RPMI7951 (cell line): ENCODE data around the gene SAP30L. TPM values are rescaled to one million over a fixed set of nuclear protein-coding genes. Genes with fewer than 3 reads are reported as not detected.

Source experiments
- DNase-seq: peaks from one replicate; pipeline ENCODE4 v3.0.0-alpha.2; 2012; ENCODE audit warnings: low read depth
- total RNA-seq: library from RNA; depleted of rRNA; stranded (reverse); fragments of >200 nt; shearing (Covaris generic); gene quantifications from 2 replicates; pipeline ENCODE4 v1.2.3, GENCODE V29; 2014; rRNA removed

SAP30L gene, protein sequence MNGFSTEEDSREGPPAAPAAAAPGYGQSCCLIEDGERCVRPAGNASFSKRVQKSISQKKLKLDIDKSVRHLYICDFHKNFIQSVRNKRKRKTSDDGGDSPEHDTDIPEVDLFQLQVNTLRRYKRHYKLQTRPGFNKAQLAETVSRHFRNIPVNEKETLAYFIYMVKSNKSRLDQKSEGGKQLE
- total RNA-seq: 34.9 and 37.6 TPM in 2 replicates

DNA sequence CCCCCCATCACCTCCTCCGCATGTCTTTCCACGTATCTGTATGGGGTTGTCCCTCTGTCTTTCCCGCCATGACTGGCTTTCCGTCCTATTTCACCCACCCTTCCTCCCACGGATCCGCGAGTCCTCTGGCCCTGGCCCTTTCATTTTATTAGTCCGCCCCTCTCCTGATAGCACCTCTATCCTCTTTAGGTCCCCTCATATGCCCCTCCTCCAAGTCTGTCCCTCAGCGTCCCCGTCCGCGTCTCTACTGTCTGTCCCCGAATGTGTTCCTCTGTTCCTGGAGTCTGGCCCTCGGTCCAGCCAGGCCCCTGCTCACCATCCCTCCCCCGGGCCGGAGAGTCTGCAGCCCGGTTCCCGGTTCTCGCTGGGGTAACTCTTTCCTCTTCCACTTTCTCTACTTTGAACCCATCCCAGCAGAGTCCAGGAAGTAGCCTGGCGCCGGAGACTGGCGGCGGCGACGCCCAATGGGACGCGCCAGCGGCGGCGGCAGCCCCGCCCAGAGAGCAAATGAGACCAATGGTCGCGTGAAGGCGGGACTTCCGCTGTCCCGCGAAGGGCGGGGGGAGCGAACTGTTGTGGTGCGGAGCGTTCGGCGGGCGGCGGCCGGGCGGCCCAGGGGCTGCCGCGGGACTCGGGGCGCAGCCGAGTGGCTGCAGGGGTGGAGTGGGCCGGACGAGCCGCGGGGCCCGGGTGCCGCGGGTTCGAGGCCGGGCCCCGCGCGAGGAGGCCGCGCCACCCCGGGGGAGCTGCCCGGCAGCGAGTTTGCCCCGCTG lies at the start of gene SAP30L:
TSS of gene SAP30L (plus strand) at position 576 of the 773 bp plus-strand sequence. CDS start 608 bp downstream, outside the sequence.
- DNase-seq: peak; percentile 89

DNA sequence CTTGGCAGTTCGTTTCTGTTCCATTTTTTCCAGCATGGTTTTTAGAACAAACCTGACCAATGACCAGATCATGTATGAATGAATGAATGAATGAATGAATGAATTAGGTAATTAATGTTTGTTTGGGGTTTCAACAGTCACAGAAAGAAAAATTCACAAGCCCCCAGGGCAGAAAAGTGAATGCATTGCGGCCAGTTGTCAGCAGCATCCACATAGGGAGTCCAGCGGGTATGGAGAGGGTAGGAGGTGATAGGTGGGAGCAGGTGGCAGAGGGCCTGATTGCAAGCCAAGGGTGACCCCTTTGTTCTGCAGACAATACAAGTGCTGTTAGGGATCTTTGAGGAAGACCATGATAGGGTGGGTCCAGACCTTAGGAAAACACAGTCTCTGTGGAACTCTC lies 49.7 kb upstream of the SAP30L start:
- DNase-seq: no peak

DNA sequence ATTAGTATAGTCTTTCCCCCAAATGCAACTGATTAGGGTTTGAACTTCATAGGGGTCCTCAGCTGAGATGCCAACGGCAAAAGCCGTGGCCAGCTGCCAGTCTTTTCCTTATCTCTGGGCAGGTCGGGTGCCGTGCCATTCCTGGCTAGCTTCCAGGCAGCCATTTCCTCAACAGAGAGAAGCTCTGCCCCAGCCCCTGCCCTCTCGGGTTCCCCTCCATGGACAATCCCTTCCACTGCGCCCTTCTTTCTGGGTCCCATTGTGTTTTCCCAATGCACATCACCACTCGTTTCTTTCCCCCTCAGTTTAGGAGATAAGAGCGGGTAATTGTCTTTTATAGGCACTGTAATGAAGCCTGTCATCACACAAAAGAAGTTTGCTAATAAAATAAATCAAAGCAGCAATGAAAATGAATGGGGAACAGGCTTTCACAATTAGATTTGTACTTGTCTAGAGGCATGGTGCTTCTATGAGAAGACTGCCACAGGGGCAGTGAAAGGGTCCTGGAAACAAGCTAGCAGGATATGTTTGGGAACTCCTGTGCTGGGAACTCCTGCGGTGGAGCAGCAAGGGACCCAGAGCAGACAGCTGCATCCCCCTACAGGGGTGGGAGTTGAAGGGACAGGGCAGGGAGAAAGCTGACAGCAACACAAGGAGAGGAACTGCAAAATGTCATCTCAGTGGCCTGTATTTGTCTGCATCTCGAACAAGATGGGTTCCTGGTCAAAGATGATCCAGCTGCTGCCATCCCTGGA lies 48.0 kb upstream of the SAP30L start:
- DNase-seq: no peak

DNA sequence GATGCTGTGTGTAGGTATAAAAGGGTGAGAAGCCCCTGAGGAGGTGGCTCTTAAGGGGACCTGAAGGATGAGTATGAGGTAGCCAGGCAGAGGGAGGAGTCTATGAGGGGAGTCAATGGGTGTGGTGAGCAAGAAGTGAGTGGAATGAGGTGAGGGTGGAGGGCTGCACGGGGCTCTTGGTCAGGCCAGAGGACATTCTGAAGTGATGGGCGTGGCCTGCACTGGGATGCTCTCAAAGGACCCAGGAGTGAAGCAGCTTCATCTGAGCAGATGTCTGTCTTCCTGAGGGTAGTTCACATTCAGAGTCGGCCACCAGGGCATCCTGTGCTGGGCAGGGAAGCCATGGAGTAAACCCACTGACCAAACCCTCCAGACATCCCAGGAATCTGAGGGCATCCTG lies 45.1 kb upstream of the SAP30L start:
- DNase-seq: no peak

DNA sequence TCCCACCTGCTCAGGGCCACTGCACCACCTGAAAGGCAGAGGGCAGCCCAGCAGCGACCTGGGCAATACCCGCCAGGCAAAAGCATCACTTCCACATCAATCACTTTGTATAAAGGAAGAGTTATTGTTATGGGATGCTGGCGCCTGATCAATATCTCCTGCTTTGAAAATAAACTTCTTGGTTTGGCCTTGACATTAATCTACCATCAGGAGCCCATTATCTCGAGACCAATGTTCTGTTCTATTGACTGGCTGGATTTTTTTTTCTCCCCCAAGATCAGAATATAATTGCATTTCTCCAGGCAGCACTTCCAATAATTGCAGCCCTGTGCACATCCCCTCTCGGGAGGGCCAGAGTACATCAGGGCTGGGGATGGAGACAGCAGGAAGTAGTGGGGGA lies 44.4 kb upstream of the SAP30L start:
- no peak for DNase-seq

DNA sequence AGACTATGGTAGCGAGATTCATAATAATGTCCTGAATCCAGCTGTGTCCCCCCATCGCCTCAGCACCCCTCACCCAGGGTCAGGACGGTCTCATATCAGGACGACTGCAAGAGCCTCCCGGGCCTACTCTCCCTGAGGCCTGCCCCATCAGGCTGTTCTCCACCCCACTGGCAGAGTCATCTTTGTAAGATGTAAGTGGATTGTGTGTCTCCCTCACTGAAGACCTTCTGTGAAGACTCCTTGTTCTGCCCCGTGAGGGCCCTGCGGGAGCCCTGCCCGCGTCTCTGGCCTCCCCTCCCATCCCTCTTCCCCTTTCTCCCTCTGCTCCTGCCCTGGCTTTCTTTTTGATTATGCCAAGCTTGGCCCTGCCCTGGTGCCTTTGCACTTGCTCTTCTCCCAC lies 43.9 kb upstream of the SAP30L start:
- DNase-seq: no peak

DNA sequence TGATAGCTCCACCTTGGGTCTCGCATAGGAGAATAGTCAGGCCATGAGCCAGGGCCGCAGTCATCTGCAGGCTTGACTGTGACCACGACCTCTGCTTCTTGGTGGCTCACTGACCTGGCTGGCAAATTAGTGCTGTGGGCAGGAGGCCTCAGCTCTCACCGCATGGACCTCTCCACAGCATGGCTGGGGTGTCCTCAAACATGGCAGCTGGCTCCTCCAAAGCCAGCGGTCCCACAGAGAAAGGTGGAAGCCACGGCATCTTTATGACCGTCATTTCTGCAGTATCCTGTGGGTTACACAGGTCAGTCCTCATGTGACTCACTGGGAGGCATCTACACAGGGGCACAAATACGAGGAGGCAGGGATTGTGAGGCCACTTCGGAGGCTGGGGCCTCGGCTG lies 43.2 kb upstream of the SAP30L start:
- DNase-seq: no peak

DNA sequence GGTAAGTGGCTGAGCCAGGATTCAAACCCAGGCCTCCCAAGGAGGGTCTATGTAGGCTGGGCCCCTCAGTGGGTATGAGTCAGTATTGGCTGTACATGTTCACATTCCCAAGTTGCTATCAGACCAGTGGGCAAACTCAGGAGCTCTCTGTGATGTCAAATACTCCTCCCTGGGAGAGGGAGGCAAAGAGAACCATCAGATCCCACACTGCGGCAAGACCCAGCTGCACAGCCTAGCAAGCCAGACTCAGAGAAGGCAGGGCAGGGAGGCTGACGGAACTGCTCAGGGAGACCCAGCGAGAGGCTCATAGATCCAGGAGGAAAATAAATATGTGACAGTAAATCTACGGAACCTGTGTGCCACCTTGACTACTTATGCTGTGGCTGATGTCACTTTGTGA lies 42.6 kb upstream of the SAP30L start:
- DNase-seq: no peak

DNA sequence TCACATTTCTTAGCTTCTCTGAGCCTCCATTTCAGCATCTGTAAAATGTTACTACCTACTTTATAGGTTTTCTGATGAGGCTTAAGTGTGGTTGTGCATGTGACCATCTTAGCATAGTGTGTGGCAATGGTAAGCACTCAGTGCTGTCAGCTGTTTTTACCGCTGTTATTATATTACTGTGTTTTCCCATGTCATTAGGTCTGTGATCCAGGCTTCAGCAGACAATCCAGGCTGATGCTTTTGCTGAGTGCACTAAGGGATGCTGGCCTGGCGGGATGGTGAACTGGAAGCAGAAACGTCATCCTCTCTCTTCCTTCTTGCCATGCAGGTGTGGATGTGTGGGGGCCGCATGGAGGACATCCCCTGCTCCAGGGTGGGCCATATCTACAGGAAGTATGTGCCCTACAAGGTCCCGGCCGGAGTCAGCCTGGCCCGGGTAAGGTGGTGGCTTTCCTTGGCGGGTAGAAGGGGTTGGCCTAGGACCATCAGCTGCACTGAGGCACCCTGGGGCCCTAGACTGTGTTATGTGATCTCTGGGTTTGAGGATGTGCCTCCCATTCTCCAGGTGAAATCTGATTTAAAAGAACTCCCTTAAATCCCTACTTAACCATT lies 41.9 kb upstream of the SAP30L start:
- DNase-seq: no peak

DNA sequence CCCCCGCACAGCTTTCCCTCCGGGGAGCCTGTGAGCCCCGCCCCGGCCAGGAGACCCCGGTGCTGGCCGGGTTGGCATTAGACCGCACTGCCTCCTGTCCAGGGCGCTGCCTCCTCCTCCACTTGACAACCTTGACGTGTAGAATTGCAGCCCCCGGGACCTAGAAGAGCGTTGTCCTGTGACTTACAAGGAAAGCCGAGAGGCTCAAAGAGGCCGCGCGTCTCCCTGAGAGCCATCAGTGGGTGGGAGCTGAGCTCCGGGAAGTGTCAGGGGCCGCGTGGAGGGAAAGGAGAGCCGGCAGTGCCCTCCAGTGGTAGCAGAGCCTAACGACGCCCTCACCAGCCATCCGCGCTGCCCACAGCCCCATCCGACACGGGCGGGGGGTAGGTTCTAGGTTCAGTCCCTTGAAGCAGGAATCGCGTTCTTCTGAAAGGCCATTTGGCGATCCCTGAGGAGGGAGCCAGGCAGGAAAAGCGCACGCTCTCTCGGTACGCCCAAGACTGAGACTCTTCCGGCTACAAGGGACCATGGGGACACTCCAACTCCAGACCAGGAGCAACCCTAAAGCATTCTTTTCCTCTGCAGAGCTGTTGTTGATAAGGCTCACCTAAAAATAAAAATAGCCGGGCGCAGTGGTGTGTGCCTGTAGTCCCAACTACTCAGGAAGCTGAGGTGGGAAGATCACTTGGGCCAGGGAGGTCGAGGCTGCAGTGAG lies 40.6 kb upstream of the SAP30L start:
- peak; percentile 66 for DNase-seq

DNA sequence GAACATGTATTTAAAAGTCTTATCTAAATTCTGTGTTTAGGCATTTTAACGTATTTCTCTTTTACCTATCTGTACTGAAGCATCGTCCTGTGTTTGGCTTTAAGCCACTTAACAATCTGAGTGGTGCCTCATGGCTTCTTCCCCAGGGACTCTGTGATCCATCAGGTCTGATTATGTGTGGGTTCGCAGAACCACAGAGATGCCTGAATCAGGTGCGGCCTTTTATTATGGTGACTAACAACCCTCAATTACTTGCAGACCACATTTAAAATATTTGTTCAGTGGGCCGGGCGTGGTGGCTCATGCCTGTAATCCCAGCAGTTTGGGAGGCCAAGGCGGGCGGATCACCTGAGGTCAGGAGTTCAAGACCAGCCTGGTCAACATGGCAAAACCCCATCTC lies 39.6 kb upstream of the SAP30L start:
- DNase-seq: peak; percentile 18

DNA sequence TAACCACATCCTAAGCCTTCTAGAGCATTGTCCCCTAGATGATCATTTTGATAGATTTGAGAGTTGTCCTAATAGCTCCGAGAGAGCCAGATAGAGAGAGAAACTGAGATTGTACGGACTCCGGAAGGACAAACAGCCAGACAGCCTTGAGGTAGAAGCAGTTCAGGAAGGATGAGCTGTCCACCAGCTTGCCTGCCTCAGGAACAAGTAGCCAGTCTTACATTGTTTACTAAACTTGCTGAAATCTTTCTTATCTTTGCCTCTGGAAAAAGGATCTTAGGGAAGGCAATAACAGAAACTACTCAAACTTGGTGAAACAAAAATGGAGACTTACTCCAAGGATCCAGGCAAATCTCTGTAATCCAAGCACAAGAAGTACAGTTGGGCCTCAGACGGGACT lies 39.0 kb upstream of the SAP30L start:
- no peak for DNase-seq

DNA sequence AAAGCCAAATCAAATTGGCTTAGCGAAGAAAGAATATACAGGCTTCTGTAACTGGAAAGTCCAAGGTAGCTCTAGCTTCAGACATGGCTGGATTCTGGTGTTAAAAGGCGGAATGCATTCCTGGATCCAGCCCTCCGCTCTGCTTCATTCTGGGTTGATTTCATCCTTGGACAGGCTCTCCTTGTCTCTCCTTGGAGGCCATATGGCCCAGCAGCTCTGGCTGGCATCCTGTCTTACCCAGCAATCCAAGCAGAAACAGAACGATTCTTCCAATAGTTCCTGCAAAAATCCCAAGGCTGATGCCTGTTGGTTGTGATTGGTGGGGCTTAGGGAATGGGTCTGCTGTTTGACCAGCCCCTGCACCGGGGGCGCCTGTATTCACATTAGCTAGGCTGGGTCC lies 37.0 kb upstream of the SAP30L start:
- DNase-seq: no peak

DNA sequence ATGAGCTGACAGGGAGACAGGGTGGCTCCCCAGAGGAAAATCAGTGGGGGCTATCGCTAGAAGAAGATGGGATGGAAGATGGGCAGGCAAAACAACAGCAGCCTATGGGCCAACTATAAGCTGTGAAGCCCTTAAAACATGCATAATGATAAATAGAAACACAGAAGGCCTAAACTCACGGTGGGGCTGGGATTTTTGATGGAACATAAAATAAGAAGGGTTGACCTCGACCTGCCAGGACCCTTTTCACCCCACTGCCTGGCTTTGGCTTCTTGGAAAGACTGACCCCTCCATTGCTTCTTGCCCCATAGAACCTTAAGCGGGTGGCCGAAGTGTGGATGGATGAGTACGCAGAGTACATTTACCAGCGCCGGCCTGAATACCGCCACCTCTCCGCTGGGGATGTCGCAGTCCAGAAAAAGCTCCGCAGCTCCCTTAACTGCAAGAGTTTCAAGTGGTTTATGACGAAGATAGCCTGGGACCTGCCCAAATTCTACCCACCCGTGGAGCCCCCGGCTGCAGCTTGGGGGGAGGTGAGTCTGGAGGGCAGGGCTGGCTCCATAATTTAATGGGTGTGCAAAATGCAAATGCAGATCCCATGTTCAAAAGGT lies 36.5 kb upstream of the SAP30L start:
- DNase-seq: no peak

DNA sequence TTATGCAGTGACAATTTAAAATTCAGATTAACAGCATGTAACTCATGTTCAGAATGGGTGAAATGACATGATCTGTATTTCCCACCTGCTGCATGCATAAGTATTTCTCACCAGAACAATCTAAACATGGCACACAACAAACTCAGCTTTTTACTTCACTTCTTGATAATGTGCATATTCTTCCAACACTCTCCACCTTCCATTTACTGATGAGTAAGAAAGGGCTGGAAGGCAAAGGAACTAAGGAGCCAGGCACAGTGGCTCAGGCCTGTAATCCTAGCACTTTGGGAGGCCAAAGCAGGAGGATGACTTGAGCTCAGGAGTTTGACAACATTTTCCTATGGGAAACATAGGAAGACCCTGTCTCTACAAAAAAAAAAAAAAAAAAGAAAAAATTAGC lies 35.8 kb upstream of the SAP30L start:
- DNase-seq: no peak

DNA sequence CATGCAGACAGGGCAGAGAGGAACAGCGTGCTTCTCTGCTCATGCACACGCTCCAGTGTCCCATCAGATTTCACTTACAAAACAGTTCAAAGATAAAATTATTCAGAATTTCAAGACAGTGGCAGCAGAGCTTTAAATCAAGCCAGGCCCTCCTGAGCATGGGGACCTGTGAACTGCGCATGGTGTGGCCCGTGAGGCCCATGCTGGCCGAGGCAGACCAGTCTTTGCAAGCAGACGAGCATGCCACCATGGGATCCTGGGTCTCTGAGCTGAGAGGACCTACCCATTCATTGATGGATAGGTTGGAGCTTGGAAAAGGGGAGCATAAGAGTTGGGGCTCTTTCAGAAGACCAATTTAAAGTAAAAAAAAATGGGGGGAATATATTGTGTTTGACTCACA lies 35.0 kb upstream of the SAP30L start:
- no peak for DNase-seq

DNA sequence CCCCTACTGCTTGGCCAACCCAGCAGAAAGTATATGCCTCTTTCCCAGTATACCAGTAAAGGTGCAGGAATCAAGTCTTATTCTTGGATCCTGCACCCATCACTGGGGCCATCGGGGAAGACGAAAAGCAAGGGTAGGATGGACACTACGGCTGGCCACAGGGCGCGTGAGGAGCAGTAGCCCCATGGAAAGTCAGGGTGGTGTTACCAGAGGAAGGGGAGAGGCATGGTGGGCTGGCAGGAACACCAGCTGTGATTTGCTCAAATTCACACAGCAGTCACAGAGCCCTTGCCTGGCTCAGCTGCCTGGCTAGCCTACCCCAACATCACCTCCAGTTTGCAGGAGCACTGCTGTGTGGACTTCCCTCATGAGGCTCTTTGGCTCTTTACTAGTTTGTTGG lies 34.5 kb upstream of the SAP30L start:
- no peak for DNase-seq

DNA sequence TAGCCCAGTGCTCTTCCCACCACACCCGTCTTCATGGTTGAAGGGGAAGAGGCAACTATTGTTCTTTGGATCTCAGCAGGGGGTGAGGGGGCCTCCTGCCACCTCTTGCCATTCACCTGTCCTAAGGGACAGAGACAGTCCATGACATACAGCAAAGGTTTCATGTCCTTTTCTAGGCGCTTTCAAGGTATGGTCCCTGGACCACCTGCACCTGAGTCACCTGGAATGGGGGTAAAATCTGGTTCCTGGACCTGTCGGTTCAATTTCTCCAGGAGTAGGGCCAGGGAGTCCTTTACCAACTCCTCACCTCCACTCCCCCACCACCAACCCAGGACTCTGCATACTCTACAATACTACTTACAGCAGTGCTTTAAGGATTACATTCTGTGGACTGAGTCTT lies 33.5 kb upstream of the SAP30L start:
- no peak for DNase-seq

DNA sequence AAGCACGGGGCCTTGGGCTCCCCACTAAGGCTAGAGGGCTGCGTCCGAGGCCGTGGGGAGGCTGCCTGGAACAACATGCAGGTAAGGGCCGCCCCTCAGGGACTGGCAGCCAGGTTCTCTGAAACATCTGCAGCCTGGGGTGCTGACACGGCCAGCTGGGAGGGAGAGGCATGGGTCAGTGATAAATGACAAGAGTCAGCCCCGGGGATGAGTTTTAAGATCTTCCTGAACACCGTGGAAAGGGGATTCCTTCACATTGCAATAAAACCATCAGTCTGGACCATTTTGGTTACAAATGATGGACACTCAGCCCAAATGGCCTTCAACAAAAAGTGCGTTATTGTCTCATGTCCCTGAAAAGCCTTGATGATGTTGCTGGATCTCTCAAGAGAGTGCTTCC lies 32.9 kb upstream of the SAP30L start:
- DNase-seq: no peak

DNA sequence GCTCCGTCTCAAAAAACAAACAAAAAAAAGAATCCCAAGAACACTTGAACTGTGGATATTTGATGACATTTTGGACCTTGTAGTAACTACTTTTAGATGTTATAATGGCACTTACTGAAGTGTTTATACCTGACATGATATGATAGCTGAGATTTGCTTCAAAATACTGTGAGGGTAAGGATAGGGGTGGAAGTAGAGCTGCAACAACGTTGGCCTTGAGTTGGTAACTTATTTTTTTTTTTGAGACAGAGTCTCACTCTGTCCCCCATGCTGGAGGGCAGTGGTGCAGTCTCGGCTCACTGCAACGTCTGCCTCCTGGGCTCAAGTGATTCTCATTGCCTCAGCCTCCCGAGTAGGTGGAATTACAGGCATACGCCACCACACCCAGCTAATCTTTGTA lies 30.7 kb upstream of the SAP30L start:
- no peak for DNase-seq

DNA sequence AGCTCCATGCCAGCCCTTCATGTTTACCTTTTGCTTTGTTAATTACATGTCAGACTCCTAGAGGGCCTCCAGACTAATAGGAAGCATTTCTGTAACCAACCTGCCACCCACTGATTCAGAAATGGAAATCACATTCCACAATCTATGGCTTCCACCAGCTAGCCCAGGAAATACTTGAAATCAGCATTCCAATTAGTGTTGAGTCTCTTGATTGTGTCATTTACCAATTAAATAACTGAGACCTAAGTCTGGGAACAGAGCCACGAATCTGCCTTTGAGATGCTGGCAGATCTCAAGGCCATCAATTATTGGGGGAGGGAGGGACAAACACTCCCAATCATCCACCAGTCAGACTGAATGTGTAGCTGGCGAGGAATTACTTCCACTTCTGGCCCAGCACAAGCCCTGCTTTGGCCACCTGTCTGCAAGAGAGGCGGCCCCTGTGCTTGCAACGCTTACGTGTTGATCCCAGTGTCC lies 27.4 kb upstream of the SAP30L start:
- no peak for DNase-seq
